Measurements from ENCODE around the gene FRMD4A.

FRMD4A gene

DNA sequence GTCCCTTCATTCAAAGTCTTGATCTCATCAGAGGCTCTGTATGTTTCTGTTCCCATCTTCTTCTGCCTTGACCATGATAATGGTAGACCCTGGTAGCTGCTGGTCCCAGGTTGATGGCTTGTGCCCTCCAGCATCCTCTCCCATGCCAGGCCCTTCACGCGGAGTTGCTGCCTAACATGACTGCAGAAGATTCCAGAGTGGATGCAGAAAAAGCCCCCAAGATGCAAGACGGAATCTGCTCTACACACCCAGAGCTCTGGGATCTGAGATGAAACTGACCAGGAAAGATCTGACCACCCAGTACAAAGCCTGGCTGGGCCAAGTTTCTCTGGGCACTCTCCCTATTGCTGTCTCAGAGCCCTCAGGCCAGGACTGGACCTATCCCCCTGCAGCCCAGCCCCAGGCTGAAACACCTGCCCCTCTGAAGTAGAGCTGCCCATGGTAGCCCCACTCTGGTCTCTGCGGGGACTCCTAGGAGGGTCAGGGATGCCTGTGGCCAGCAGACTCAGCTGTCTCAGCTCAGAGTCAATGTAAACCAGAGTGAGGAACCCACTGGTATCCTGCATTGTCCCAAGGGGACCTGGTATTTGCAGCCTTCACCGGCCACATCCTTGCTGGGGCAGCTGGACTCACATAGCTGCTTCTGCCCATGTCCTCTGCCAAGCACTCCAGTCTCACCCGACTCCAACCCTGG is 9.5 kb upstream of the FRMD4A start:
- DNase-seq (ENCODE audit: low read depth in 2 of 2) = no peak

DNA sequence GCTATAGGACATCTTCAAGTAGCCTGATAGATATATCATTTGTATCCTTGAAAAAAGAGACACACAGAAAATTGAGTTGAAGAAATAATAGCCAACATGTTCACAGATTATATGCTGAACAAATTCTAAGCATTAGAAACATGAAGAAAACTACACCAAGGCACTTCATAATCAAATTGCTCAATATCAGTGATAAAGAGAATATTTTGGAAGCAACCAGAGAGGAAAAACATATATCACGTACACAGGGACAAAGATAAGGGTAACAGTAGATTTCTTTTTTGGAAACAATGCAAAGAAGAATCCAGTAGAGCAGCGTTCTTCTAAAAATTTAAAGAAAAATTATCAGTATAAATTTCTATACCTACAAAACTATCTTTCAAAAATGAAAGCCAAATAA is 6.0 kb upstream of the FRMD4A start:
- DNase-seq (ENCODE audit: low read depth in 2 of 2) = no peak

DNA sequence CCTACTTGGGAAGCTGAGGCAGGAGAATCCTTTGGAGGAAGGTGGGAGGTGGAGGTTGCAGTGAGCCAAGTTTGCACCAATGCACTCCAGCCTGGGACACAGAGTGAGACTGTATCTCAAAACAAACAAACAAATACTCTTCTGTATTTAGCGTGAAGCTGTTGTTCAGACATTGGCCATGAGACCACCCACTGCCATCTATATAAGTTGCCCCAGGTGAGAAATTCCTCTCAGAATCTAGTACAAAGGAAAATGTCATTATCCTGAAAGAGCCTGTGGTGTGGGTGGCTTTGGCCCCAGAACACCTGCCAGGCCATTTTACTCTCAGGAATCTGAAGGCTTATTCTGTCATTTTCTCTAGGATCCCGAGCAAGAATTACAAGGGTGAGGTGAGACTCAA is 4.0 kb upstream of the FRMD4A start:
- DNase-seq (ENCODE audit: low read depth in 2 of 2) = no peak

DNA sequence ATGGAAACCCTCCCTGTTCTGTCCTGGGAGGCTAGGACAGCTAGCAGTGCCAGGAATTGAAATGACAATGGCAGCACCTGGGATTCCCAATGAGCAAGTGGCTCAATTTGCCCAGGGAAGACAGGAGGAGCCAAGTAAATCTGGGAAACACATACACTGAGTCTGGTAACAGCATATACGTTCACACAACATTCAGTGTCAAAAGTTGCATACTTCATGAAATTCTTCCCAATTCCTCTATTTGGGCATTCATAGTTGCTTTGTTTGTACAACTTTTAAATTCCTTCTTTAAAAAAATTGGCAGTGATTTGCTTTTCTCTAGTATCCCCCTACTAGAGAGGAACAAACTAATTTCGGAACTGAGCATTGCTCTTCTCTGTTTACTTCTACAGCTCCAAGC is 2.9 kb upstream of the FRMD4A start:
- DNase-seq (ENCODE audit: low read depth in 2 of 2) = no peak

DNA sequence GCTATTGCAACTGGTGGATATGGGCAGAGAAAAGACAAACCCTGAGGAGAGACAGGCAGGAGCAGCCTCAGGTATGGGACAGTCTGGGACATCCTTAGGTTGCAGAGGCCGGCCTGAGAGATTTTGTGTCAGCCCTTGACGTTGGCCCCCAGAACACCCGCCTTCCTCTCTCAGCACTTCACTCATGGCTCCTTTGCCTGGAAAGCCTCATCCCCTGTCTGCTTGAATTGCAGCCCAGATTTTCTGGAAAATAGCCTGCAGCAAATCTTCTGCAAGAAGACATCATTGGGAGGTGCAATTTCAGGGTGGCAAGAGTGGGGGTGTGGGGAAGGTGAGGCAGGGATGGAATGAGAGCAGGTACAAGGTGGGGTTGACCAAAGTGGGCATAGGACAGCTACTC is 2.2 kb upstream of the FRMD4A start:
- no peak for DNase-seq (ENCODE audit: low read depth in 2 of 2)

DNA sequence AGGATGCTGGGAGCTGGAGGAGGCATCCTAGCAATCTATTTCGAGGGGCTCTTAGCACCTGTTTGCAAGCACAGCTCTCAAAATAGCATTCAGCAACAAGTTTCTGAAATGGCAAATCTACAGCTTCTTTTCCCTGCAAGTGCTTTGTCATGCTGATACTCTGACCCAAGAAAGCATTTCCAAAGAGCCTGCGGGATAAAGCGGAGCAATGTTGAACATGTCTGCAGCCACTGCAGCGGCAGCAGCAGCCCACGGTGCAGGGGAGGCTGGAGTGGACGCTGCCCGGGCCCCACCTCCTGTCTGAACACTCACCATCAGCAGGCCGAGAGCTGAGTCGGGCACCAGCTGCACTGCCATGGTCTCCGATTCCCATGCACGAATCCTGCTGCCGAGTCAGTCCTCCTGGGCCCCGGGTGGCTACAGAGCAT is 964 bp downstream of the FRMD4A start:
- no peak for DNase-seq (ENCODE audit: low read depth in 2 of 2)

DNA sequence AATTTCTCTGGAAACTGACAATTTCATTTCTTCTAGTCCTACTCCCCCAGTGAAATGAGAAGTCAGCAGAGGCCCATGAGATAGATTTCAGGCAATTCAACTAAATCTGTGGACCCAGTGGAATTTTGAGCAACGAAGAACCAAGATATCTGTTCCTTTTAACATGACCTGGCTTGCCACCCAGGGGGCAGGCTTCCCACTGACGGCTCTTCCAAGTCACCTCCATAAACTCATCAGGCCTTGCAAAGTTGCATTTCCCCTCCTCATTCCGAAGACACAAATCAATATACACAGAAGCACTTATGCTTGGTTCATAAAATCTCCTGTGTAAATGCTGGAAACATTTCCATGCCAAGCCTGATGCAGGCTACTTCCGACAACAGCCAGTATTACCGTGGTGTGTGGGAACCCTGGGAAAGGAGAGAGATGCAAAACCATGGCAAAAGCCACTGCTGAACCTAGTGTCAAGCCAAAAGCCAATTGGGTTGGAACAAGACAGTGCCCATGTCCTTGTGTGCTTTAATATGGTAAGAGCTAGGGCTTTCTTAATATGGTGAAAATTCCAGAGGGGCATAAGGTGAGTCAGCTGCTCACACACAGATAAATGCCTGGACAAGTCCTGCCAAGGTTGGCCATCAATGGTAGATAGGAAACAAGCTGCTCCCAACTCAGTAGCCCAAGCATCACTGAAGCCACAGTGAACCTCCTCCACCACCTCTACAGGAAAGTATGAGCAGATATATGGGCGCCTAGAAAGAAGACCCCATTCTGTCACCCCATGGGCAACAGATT is 1.6 kb downstream of the FRMD4A start:
- no peak for DNase-seq (ENCODE audit: low read depth in 2 of 2)

DNA sequence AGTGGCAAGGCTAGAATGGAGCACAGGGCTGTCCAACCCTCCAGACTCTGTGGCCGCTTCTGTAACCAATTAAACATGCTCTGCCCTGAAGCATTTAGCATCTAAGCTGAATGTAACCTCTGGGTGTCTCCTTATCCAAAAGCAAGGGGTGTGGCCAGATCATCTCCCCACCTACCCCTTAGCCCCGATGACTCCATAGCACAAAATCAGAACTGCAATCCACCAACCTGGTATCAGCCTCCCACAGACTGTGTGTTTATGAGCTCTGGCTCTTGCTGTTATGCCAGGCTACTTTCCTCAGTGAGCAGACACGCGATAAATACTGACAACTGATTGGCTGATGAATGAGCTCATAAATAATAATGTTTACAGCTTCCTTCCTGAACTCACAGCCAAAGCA is 3.2 kb downstream of the FRMD4A start:
- DNase-seq (ENCODE audit: low read depth in 2 of 2) = no peak

DNA sequence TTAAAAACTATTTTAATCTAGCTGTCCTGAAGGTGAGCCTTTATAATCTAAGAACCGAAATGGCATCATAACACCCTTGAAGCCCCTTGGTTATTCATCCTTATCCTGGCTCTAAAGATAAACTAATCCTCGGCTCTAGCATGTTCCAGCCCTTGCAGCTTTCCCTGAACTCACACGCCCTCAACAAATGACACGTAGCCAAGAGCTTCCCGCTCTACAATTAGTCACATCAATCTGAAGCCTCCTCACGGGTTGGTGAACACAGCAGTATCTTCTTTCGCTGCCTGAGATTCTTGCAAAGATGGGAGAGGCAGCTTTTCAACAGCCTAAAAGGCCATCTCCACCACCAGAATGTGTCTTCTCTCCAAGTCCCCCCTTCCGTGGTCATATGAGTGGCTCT is 4.1 kb downstream of the FRMD4A start:
- no peak for DNase-seq (ENCODE audit: low read depth in 2 of 2)

DNA sequence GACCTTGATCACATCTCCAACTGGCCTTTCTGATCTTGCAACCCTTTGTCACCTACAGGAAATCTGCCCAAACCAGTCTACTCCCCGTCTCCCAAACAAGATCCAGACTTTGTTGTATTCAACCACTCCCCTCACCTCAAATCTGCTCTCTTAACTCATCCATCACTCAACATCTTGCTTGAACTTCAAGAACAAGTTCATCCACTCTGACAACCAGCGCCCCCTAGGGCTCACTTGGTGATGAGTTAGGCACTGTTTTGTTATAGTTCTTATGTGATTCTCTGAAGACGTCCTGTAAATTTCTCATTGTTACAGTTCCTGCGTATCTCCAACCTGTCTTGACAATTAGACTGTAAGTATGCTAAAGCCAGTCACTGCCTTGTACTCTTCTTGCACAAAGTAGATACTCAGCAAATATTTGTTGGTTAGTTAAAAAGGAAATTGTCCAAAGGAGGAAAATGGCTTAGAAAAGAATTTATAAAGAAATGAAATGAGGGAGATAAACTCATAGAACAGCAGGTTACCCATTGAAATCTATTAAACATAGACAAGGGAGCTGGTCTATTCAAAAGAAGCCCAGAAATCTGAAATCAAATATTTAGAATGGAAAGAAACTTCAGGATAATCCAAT is 5.3 kb downstream of the FRMD4A start:
- peak in 1 of 2 donors; percentile 17 for DNase-seq (ENCODE audit: low read depth in 2 of 2)

DNA sequence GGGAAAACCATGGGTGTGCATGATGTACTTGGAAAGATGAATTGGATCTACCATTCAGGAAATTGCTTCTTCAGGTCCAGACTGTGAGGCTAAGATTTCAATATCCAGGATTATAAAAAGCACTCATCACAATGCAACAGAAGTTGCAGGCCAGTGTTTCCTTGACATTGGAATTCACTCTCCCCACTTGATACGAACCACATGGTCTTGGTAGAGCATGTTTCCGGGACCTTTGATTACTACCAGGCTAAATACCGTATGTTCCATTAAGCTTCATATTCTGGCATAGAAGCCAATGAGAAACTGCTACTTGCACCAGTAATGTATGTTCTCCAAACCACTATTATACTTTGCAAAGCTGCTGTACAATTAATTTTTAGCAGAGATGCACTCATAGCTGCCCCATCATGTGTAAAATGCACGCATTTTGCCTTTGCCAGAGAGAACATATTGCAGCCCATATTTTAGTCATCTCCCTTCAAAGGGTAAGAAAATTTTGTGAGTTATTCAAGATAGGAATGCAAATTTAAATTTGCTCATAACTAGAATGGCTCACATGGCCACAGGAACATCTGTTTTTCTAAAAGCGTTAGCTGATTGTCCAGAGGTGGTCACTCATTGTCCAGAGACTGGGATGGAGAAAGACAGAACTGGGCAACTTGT is 8.1 kb downstream of the FRMD4A start:
- no peak for DNase-seq (ENCODE audit: low read depth in 2 of 2)

DNA sequence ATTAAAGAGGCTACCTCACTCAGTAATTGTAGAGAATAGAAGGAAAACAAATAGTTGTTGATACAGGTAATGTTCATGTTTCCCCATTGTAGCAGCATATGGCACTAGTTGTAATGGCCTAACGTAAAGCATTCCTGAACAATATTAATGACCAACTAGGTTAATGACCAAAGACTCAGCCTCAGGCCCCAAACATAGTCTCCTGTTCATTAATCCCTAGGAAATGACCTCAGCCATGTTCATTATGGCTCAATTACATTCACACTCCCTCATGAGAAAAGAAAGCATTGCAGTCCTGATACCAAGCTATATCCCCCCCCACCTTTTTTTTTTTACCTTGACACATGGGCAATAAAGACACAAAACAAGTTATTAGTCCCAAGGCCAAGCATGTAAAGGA is 12.7 kb downstream of the FRMD4A start:
- DNase-seq (ENCODE audit: low read depth in 2 of 2) = no peak

DNA sequence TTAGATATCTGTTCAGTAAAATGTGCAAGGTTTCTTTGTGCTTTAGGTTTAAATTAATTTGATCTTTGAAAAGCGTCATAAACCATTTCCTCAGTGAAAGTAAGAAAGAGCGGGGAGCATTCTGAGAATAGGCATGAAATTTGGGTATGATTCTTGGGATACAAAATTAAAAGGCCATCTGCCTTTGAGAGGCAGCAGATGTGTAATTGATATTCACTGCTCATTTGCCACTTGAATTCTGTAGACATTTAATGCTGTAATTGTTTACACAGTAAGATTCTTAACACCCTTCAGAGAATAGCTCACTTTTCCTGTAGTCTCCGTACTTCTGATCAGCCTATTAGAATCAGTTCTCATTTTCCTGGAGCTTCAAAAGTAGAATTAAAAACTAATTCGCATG is 18.7 kb downstream of the FRMD4A start:
- no peak for DNase-seq (ENCODE audit: low read depth in 2 of 2)

DNA sequence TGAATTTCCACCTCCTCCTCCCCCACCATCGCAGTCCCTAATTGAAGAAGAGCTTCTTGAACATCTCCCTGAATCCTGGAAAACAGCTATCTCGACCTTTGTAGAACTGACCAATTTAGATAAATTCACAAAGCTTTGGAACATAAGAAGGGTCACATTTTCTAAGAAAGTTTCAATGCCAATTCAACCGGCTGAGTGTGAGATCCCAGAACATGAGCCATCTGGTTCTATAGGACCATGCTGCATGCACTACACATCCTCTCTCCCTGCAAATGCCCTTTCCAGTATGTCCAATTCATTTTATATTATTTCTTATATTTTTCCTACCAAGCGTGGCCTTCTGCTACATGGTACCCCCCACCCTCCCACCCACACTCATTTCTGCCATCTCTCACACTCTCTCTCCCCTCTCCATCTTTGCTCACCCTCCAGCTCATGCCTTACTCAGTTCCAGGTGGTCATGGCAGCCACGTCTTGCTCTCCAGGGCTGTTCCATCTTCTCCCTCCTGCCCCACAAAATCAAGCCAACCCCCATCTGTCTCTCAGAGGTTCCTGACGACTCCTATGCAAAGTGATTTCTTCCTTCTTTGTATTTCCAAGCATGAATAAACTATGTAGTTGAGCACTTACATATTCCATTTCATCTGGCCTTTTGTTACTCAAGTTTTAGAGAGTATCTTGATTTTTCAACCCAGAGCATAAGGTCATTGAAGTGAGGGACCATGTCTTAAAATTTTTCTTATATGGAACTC is 19.3 kb downstream of the FRMD4A start:
- DNase-seq (ENCODE audit: low read depth in 2 of 2) = no peak

DNA sequence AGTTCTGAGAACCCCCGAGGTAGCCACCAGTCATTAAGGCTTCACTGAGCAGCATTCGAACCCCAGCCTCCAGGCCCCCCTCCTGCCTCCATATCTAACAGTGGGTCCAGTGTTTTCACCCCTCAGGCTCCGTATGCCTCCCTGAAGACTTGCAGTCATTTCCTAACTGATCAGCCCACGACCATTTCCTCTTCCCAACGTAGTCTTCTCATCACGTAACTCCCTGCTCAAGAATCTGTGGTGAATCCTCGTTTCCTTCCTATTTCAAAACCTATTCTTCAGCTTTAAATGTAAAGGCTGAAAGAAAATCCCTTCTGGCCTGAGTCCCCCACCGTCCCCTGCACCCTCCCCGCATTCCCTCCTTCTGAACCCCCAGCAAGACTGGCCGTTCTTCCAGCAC is 21.1 kb downstream of the FRMD4A start:
- DNase-seq (ENCODE audit: low read depth in 2 of 2) = no peak

DNA sequence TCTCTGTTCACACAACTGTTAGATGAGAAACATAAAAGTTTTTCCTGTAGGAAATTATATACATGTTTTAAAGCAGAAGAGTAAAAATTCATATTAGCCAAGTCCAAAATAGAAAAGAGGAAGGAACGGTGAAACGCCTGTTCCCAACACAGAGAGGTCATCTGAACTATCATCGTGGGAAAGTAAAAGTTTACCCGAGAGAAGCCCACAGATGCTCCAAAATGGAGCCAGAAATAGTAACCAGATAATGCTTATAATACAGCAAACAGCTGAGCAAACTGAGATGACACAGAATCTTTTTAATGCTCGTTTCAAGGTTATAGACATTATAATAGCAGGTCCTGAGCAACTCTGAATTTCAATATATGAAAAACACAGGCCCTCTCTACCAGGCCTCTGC is 24.5 kb downstream of the FRMD4A start:
- no peak for DNase-seq (ENCODE audit: low read depth in 2 of 2)

DNA sequence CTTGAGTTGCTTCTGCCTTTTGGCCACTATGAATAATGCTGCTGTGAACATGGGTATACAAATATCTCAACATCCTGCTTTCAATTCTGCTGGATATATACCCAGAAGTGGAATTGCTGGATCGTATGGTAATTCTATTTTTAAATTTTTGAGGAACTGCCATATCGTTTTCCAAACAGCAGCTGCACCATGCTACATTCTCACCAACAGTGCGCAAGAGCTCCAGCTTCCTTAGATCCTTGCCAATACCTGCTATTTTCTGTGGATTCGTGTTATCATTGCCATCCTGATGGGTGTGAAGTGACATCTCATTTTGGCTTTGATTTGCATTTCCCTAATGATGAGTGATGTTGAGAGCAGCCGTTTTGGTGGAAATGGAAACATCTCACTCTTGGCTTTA is 26.7 kb downstream of the FRMD4A start:
- DNase-seq (ENCODE audit: low read depth in 2 of 2) = no peak

DNA sequence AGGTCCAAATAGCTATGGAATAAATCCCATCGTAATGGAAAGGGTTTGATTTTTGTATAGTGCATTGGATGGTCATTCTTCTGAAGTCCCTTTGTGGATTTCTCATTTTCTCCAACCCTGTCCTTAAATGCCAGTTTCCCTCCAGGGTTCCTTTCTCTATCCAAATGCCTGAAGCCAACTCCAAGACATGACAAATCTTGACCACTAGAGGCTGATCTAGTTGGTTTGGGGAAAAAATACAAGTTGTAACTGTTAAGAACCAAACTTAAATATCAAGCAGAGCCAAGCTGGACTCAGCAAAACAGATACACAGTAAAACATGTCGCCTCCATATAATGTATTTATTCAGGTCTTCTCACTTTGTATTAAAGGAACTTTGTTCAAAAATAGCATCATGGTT is 28.7 kb downstream of the FRMD4A start:
- DNase-seq (ENCODE audit: low read depth in 2 of 2) = no peak

DNA sequence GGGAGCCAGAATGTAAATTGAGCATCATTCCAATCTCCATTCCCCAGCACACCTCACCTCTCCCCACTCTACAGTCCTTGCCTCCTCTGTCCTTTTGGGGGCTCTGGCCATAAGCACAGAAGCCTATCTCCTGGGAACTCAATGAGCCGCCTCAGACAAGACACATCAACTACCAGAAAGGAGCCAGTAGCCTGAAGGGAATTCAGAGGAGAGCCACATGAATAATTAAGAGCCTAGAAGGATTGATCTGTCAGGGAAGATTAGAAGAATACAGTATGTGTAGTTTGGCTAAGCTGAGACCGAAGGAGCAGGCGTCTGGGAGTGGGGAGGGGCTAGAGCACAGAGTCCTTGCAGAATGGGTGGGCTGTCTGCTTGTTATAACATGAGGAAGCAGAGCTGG is 31.2 kb downstream of the FRMD4A start:
- DNase-seq (ENCODE audit: low read depth in 2 of 2) = no peak

DNA sequence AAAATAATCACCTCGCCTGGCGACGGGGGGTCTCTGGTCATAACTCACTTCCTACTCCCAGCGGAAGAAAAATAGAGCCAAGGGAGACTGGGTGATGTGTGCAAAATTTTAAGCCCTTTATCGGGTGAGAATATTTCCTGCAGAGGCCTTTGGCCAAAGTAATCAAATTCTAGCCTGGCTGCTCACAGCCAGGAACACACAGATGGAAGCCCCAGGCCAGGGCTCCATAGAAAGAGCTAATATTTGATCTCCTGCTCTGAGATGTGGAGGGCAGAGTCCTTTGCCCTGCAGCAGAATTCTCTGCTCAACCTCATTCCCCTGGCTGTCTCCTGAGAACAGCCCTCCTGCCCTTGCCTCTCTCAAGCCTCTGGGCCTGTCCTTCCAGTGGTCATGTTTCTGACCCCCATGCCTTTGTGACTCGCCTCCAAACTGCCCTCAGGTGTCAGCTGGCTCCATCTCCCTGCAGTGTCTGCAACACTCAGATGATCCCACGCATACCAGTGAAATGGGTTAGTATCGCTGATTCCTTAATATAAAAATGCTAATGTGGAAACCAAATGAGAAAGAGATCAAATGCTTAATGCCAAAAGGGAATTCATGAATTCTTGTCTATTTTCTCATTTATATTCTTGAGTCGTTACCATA is 34.5 kb downstream of the FRMD4A start:
- no peak for DNase-seq (ENCODE audit: low read depth in 2 of 2)

DNA sequence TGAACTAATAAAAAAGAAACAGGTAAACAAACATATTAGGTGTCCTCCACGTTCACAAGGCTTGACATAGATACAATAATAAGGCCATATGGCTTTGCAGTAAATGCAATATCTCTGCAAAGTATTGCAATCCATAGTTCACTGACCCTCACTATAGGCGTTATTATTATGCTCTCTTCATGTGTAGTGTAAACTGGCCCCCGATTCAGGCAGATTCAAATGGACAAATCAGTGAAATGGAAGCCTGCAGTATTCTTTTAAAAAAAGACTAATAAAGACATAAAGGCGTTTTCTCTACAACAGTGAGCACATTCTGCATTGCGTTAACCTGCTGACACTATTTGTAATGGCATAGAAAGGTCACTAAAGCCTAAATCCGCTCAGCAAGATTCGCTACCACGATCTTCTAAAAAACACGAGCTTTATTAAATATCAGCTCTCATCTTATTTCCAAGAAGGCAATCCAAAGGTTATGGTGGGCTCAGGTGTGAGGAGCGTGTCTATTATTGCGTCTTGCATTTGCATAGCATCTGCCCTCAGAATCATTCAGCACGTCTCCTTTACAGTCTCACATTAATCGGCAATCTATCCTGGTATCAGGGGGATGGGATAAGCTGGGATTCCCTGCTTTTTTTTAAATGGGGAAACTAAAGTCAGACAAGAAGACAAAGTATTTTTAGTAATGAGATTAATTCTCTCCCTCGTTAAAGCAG is 36.2 kb downstream of the FRMD4A start:
- no peak for DNase-seq (ENCODE audit: low read depth in 2 of 2)
